GM12891 (cell line): ENCODE results near the gene RPL28.

Source experiments
- PAX5 ChIP-seq: IDR thresholded peaks from 2 replicates; pipeline ENCODE4 v1.6.1; 2011; ENCODE audit warnings: low read length, moderate library complexity, mild to moderate bottlenecking; ENCODE audit not compliant: insufficient read depth, severe bottlenecking
- POLR2A ChIP-seq: IDR thresholded peaks from 2 replicates; pipeline ENCODE4 v1.6.1; 2011; ENCODE audit warnings: low read depth, low read length, control low read depth
- POLR2AphosphoS5 ChIP-seq: IDR thresholded peaks from 2 replicates; pipeline ENCODE4 v1.6.1; 2011; ENCODE audit warnings: low read depth, low read length, control low read depth
- SPI1 ChIP-seq: IDR thresholded peaks from 2 replicates; pipeline ENCODE4 v1.6.1; 2011; ENCODE audit warnings: low read depth, low read length, control low read depth
- TAF1 ChIP-seq: IDR thresholded peaks from 2 replicates; pipeline ENCODE4 v1.6.1; 2011; ENCODE audit warnings: low read depth, low read length, control low read depth

DNA sequence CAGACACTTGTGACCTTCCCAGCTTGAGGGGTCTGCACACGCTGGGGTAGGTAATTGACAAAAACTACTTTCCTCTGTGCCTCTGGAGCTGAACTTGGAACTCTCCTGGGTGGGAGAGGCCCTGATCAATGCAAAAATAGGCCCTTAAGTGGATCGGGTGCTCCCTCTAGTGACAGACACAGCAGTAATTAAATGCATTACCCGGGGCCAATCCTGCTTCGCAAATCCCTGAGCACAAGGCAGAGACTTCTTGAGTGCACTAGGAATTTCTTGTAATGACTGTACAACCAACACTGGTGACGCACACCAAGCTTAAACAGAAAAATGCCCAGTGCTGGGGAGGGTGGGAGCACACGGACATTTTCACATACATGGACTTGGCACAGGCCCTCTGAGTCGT lies 32.5 kb downstream of the RPL28 start:
- TF ChIP-seq POLR2A (no peak), POLR2AphosphoS5 (no peak), PAX5 (no peak), TAF1 (no peak), SPI1 (no peak)
